Measurements from ENCODE around the gene SPZ1.

Gene SPZ1

GRCh38 chr5:80288177-80288576 is 31.6 kb upstream of the SPZ1 start:
- H2AFZ ChIP-seq (ENCODE audit: low read depth, low read length): no peak overlapping the region
- no peaks in the 10 kb centered on the region for H3K79me2 ChIP-seq (ENCODE audit: low read length)
- no peaks in the 10 kb centered on the region for H3K27me3 ChIP-seq (ENCODE audit: low read depth, low read length)
- H3K9ac ChIP-seq (ENCODE audit: low read length): no peak overlapping the region
- no peaks in the 10 kb centered on the region for H3K36me3 ChIP-seq (replicated peaks; ENCODE audit: low read depth, low read length)
- H3K9me3 ChIP-seq (ENCODE audit: insufficient read depth, low read length): no peaks in the 10 kb centered on the region
- no peak overlapping the region for H3K27ac ChIP-seq (ENCODE audit: low read length)
- no peaks in the 10 kb centered on the region for H4K20me1 ChIP-seq (ENCODE audit: insufficient read depth, low read length)
- TF ChIP-seq CTCF (IDR thresholded peaks at IDR 0.05; ENCODE audit: low read depth, low read length): no peak
- TF ChIP-seq EZH2phosphoT487 (IDR thresholded peaks at IDR 0.05; ENCODE audit: low read depth): no peak
- H3K4me1 ChIP-seq (ENCODE audit: low read length): no peaks in the 10 kb centered on the region
- H3K4me3 ChIP-seq (ENCODE audit: low read length): no peak overlapping the region
- no peak overlapping the region for H3K4me2 ChIP-seq (ENCODE audit: low read length)

GRCh38 chr5:80289320-80289719 is 30.5 kb upstream of the SPZ1 start:
- Histone ChIP-seq H3K4me3 (ENCODE audit: low read length) (no peak overlapping the region), H3K27ac (ENCODE audit: low read length) (no peak overlapping the region), H3K27me3 (ENCODE audit: low read depth, low read length) (no peaks in the 10 kb centered on the region), H3K9ac (ENCODE audit: low read length) (no peak overlapping the region), H3K4me2 (ENCODE audit: low read length) (no peak overlapping the region), H3K79me2 (ENCODE audit: low read length) (no peaks in the 10 kb centered on the region), H3K36me3 (replicated peaks; ENCODE audit: low read depth, low read length) (no peaks in the 10 kb centered on the region), H2AFZ (ENCODE audit: low read depth, low read length) (no peak overlapping the region), H3K4me1 (ENCODE audit: low read length) (no peaks in the 10 kb centered on the region), H4K20me1 (ENCODE audit: insufficient read depth, low read length) (no peaks in the 10 kb centered on the region), H3K9me3 (ENCODE audit: insufficient read depth, low read length) (no peaks in the 10 kb centered on the region)
- TF ChIP-seq CTCF (IDR thresholded peaks at IDR 0.05; ENCODE audit: low read depth, low read length) (no peak), EZH2phosphoT487 (IDR thresholded peaks at IDR 0.05; ENCODE audit: low read depth) (no peak)

GRCh38 chr5:80291761-80292160 is 28.0 kb upstream of the SPZ1 start:
- Histone ChIP-seq H3K9ac (ENCODE audit: low read length) (no peak overlapping the region), H3K9me3 (ENCODE audit: insufficient read depth, low read length) (no peaks in the 10 kb centered on the region), H3K27me3 (ENCODE audit: low read depth, low read length) (no peaks in the 10 kb centered on the region), H4K20me1 (ENCODE audit: insufficient read depth, low read length) (no peaks in the 10 kb centered on the region), H3K79me2 (ENCODE audit: low read length) (no peaks in the 10 kb centered on the region), H3K4me2 (ENCODE audit: low read length) (no peak overlapping the region), H3K36me3 (replicated peaks; ENCODE audit: low read depth, low read length) (no peaks in the 10 kb centered on the region), H3K27ac (ENCODE audit: low read length) (no peak overlapping the region), H2AFZ (ENCODE audit: low read depth, low read length) (no peak overlapping the region), H3K4me1 (ENCODE audit: low read length) (no peaks in the 10 kb centered on the region), H3K4me3 (ENCODE audit: low read length) (no peak overlapping the region)
- TF ChIP-seq EZH2phosphoT487 (IDR thresholded peaks at IDR 0.05; ENCODE audit: low read depth) (no peak), CTCF (IDR thresholded peaks at IDR 0.05; ENCODE audit: low read depth, low read length) (no peak)

GRCh38 chr5:80296121-80296520 is 23.7 kb upstream of the SPZ1 start:
- H3K27me3 ChIP-seq (ENCODE audit: low read depth, low read length): no peaks in the 10 kb centered on the region
- no peaks in the 10 kb centered on the region for H3K79me2 ChIP-seq (ENCODE audit: low read length)
- no peaks in the 10 kb centered on the region for H3K36me3 ChIP-seq (replicated peaks; ENCODE audit: low read depth, low read length)
- no peaks in the 10 kb centered on the region for H3K4me1 ChIP-seq (ENCODE audit: low read length)
- no peak for TF ChIP-seq CTCF (IDR thresholded peaks at IDR 0.05; ENCODE audit: low read depth, low read length)
- H3K4me2 ChIP-seq (ENCODE audit: low read length): no peak overlapping the region
- no peak overlapping the region for H3K27ac ChIP-seq (ENCODE audit: low read length)
- H2AFZ ChIP-seq (ENCODE audit: low read depth, low read length): no peak overlapping the region
- no peaks in the 10 kb centered on the region for H4K20me1 ChIP-seq (ENCODE audit: insufficient read depth, low read length)
- H3K9me3 ChIP-seq (ENCODE audit: insufficient read depth, low read length): no peaks in the 10 kb centered on the region
- H3K4me3 ChIP-seq (ENCODE audit: low read length): no peak overlapping the region
- no peak overlapping the region for H3K9ac ChIP-seq (ENCODE audit: low read length)

All from OCI-LY3 (cell line).